Subcutaneous abdominal adipose tissue (tissue), 5 donors: Measurements from ENCODE around the gene SLF1.
A peak's percentile ranks its signal among the peaks of the same experiment; 100 is the strongest.

Source experiments
- H3K27ac ChIP-seq: one replicate; pipeline ENCODE4 v1.7.0; 2013; ENCODE audit warnings: low read depth, mild to moderate bottlenecking, inconsistent platforms, low read length, moderate library complexity
- H3K27me3 ChIP-seq, 5 donors: one replicate each; pipeline ENCODE4 v1.7.0; 2013; ENCODE audit warnings: low read length in 5 of 5, inconsistent platforms in 1 of 5; ENCODE audit not compliant: control insufficient read depth in 5 of 5, insufficient read depth in 4 of 5
- H3K36me3 ChIP-seq, 5 donors: one replicate each; pipeline ENCODE4 v1.7.0; 2013; ENCODE audit warnings: low read length in 5 of 5; ENCODE audit not compliant: control insufficient read depth in 5 of 5, insufficient read depth in 5 of 5
- H3K4me1 ChIP-seq, 5 donors: one replicate each; pipeline ENCODE4 v1.7.0; 2013; ENCODE audit warnings: low read length in 5 of 5, mild to moderate bottlenecking in 3 of 5, moderate library complexity in 1 of 5; ENCODE audit not compliant: control insufficient read depth in 5 of 5, insufficient read depth in 5 of 5
- H3K4me3 ChIP-seq, 5 donors: one replicate each; pipeline ENCODE4 v1.7.0; 2013; ENCODE audit warnings: low read length in 5 of 5, low read depth in 1 of 5
- H3K9ac ChIP-seq, 5 donors: one replicate each; pipeline ENCODE4 v1.7.0; 2013; ENCODE audit warnings: low read length in 5 of 5, mild to moderate bottlenecking in 4 of 5, moderate library complexity in 3 of 5
- H3K9me3 ChIP-seq, 5 donors: one replicate each; pipeline ENCODE4 v1.7.0; 2013; ENCODE audit warnings: low read length in 5 of 5; ENCODE audit not compliant: control insufficient read depth in 5 of 5
- donor health status: healthy.
- donor health status: healthy.
- donor health status: healthy.
- donor health status: healthy.
- donor health status: healthy.

The SLF1 gene

DNA sequence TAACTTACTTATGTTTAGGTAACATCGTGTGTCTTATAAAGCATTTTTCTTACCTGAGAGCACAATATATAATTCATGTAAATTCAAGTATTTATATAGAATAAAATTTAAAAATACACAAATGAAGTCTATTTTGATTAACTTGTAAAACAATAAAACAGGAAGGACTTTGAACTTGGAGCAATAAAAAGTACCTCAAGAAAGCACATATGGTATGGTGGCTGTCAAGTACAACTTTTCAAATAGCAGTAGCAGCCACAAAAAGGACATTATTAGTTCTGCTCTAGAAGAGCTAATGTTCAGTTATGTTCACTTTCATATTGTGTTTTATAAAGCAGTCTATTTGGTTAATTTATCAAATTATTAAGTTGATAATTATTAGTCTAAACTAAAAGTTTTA, 31.4 kb downstream of the SLF1 start:
- Histone ChIP-seq H3K36me3 (peaks cover 0 to 10% (median under 1%) of the 10 kb centered on the region in 5 donors), H3K27me3 (no peaks in the 10 kb centered on the region), H3K4me3 (no peak overlapping the region), H3K9me3 (peaks cover 0 to under 1% (median 0%) of the 10 kb centered on the region in 5 donors), H3K27ac (no peak overlapping the region), H3K4me1 (no peaks in the 10 kb centered on the region), H3K9ac (no peak overlapping the region)

DNA sequence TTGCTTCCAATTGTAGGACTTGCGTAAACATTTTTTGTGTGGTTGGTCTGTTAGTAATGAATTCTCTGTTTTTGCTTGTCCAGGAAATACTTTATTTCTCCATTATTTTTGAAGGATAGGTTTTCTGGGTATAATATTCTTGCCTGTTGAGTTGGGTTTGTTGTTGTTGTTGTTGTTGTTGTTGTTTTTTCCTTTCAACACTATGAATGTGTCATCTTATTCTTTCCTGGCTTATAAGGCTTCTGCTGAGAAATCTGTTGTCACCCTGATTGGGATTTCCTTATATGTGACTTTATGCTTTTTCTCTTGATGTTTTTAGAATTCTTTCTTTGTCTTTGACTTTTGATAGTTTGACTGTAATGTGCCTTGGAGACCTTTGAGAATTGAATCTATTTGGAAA, 39.8 kb downstream of the SLF1 start:
- H3K36me3 ChIP-seq = peaks cover 0 to 24% (median 11%) of the 10 kb centered on the region in 5 donors
- H3K4me1 ChIP-seq = no peaks in the 10 kb centered on the region
- no peaks in the 10 kb centered on the region for H3K27me3 ChIP-seq
- no peak overlapping the region for H3K9ac ChIP-seq
- peaks cover 0 to 12% (median 6%) of the 10 kb centered on the region in 5 donors for H3K9me3 ChIP-seq
- H3K4me3 ChIP-seq = no peak overlapping the region
- no peak overlapping the region for H3K27ac ChIP-seq

GRCh38 chr5:94660506-94660905, 42.0 kb downstream of the SLF1 start:
- H3K36me3 ChIP-seq = peaks cover 8 to 19% (median 11%) of the 10 kb centered on the region in 5 donors
- peaks cover 0 to 8% (median 4%) of the 10 kb centered on the region in 5 donors for H3K9me3 ChIP-seq
- H3K27me3 ChIP-seq = no peaks in the 10 kb centered on the region
- no peaks in the 10 kb centered on the region for H3K4me1 ChIP-seq
- no peak overlapping the region for H3K9ac ChIP-seq
- H3K4me3 ChIP-seq = no peak overlapping the region
- H3K27ac ChIP-seq = no peak overlapping the region

- H3K27ac ChIP-seq = no peak overlapping the region
- no peak overlapping the region for H3K9ac ChIP-seq
- no peaks in the 10 kb centered on the region for H3K27me3 ChIP-seq
- H3K4me3 ChIP-seq = no peak overlapping the region
- peaks cover 0 to 6% (median 3%) of the 10 kb centered on the region in 5 donors for H3K9me3 ChIP-seq
- H3K4me1 ChIP-seq = no peaks in the 10 kb centered on the region
- peaks cover 8 to 19% (median 11%) of the 10 kb centered on the region in 5 donors for H3K36me3 ChIP-seq
These were observed 42.6 kb downstream of the SLF1 start for GRCh38 chr5:94661086-94661485.

DNA sequence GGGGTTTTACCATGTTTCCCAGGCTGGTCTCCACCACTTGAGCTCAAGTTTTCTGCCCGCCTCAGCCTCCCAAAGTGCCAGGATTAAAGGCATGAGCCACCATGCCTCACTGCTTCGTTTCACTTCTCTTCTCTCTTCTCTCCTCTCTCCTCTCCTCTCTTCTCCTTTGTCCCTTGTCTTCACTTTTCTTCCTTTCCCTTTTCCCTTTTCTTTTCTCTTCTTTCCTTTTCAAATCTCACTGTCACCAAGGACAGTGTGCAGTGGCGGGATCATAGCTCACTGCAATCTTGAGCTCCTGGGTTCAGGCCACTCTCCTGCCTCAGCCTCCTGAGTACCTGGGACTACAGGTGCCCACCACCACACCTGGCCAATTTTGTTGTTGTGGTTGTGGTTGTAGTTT, 49.5 kb downstream of the SLF1 start:
- Histone ChIP-seq H3K27me3 (no peaks in the 10 kb centered on the region), H3K36me3 (peaks cover 0 to 21% (median 5%) of the 10 kb centered on the region in 5 donors), H3K9me3 (no peaks in the 10 kb centered on the region), H3K4me1 (no peaks in the 10 kb centered on the region), H3K4me3 (no peak overlapping the region), H3K9ac (no peak overlapping the region), H3K27ac (no peak overlapping the region)

DNA sequence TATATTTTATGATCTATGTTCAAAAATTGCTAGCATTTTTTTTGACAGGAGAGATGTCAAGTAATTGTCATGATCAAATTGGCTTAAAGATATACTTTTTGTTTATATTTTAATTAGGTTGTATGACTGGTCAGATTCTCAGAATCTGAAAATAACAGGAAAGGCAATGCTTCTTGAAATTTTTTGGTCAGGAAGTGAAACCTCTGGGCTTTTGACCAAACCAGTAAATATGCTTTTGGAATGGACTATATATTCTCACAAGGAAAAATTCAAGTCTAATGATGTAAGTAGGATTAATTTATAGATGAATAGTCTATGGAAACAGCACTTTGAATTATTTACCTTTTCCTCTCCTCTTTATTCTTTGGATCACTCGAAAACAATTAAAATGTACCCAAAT, 52.3 kb downstream of the SLF1 start:
- Histone ChIP-seq H3K4me3 (no peak overlapping the region), H3K4me1 (no peaks in the 10 kb centered on the region), H3K27me3 (no peaks in the 10 kb centered on the region), H3K9ac (no peak overlapping the region), H3K9me3 (no peaks in the 10 kb centered on the region), H3K36me3 (peaks cover 0 to 10% (median 0%) of the 10 kb centered on the region in 5 donors), H3K27ac (no peak overlapping the region)

- Histone ChIP-seq H3K9ac (no peak overlapping the region), H3K27ac (no peak overlapping the region), H3K4me1 (no peaks in the 10 kb centered on the region), H3K4me3 (no peak overlapping the region), H3K27me3 (no peaks in the 10 kb centered on the region), H3K9me3 (no peaks in the 10 kb centered on the region), H3K36me3 (peaks cover 0 to 9% (median 4%) of the 10 kb centered on the region in 5 donors)
These were observed 54.3 kb downstream of the SLF1 start for GRCh38 chr5:94672746-94673145.

- no peak overlapping the region for H3K9ac ChIP-seq
- H3K36me3 ChIP-seq = peaks cover 0 to 7% (median 4%) of the 10 kb centered on the region in 5 donors
- no peaks in the 10 kb centered on the region for H3K9me3 ChIP-seq
- H3K4me3 ChIP-seq = no peak overlapping the region
- no peaks in the 10 kb centered on the region for H3K4me1 ChIP-seq
- no peak overlapping the region for H3K27ac ChIP-seq
- H3K27me3 ChIP-seq = no peaks in the 10 kb centered on the region
These were observed 56.3 kb downstream of the SLF1 start for GRCh38 chr5:94674490-94675382.

GRCh38 chr5:94675965-94676618, 57.6 kb downstream of the SLF1 start:
- no peaks in the 10 kb centered on the region for H3K4me1 ChIP-seq
- no peak overlapping the region for H3K4me3 ChIP-seq
- H3K36me3 ChIP-seq = peaks cover 0 to 7% (median 4%) of the 10 kb centered on the region in 5 donors
- H3K9ac ChIP-seq = peak overlapping the region in 1 of 5 donors; percentile 26
- no peaks in the 10 kb centered on the region for H3K27me3 ChIP-seq
- no peak overlapping the region for H3K27ac ChIP-seq
- no peaks in the 10 kb centered on the region for H3K9me3 ChIP-seq
